Measurements from ENCODE around the gene MCOLN1. TPM values are rescaled to one million over a fixed set of nuclear protein-coding genes. Genes with fewer than 3 reads are reported as not detected.

The MCOLN1 gene
- total and polyA plus RNA-seq, 2 experiments from 2014 or later, result 7.2 to 16.1 TPM

- H3K27me3 ChIP-seq (ENCODE audit: insufficient read depth), result no peaks in the 10 kb centered on the region
- Mint-ChIP-seq H3K27me3 (ENCODE audit: insufficient read depth, low read depth, poor library complexity) (peaks cover 14% of the 10 kb centered on the region), H3K4me3 (no peak overlapping the region; the same call in 2 of the 3 replicates), H3K9me3 (peaks cover 3% of the 10 kb centered on the region; the same call in 2 of the 3 replicates), H3K36me3 (ENCODE audit: low read depth) (peaks cover 16% of the 10 kb centered on the region; the same call in 2 of the 3 replicates), H3K4me1 (peaks cover 19% of the 10 kb centered on the region), H3K27ac (no peak overlapping the region)
- no peaks in the 10 kb centered on the region for H4K20me1 ChIP-seq (replicated peaks; ENCODE audit: insufficient read depth)
- H2AFZ ChIP-seq, result no peak overlapping the region
- no peak overlapping the region for H3K4me3 ChIP-seq
- TF ChIP-seq ZNF114 (CRISPR knock-in tag; IDR thresholded peaks at IDR 0.05), result no peak
- TF ChIP-seq ZNF462 (CRISPR knock-in tag; IDR thresholded peaks at IDR 0.05), result no peak
- TF ChIP-seq REST (IDR thresholded peaks at IDR 0.05; ENCODE audit: unreplicated experiment), result no peak
- no peak for TF ChIP-seq EZH2phosphoT487 (IDR thresholded peaks at IDR 0.05; ENCODE audit: unreplicated experiment)
- no peak for TF ChIP-seq JUNB (IDR thresholded peaks at IDR 0.05; ENCODE audit: unreplicated experiment)
- TF ChIP-seq STAT1 (IDR thresholded peaks at IDR 0.05; ENCODE audit: unreplicated experiment), result no peak
- no peak for TF ChIP-seq CREB1 (CRISPR knock-in tag; IDR thresholded peaks at IDR 0.05; ENCODE audit: low read depth)
- no peak for TF ChIP-seq NANOG (IDR thresholded peaks at IDR 0.05; ENCODE audit: borderline replicate concordance)
- TF ChIP-seq, protein P1, sequence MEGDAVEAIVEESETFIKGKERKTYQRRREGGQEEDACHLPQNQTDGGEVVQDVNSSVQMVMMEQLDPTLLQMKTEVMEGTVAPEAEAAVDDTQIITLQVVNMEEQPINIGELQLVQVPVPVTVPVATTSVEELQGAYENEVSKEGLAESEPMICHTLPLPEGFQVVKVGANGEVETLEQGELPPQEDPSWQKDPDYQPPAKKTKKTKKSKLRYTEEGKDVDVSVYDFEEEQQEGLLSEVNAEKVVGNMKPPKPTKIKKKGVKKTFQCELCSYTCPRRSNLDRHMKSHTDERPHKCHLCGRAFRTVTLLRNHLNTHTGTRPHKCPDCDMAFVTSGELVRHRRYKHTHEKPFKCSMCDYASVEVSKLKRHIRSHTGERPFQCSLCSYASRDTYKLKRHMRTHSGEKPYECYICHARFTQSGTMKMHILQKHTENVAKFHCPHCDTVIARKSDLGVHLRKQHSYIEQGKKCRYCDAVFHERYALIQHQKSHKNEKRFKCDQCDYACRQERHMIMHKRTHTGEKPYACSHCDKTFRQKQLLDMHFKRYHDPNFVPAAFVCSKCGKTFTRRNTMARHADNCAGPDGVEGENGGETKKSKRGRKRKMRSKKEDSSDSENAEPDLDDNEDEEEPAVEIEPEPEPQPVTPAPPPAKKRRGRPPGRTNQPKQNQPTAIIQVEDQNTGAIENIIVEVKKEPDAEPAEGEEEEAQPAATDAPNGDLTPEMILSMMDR (conservative IDR thresholded peaks at IDR 0.05; ENCODE audit: low read depth in 2 of 2), result no peak
- no peak for TF ChIP-seq ZNF331 (CRISPR knock-in tag; IDR thresholded peaks at IDR 0.05; ENCODE audit: low read depth)
- no peak for TF ChIP-seq ETS1 (IDR thresholded peaks at IDR 0.05)
- no peak for TF ChIP-seq POLR2AphosphoS5 (IDR thresholded peaks at IDR 0.05; ENCODE audit: low read depth)
- TF ChIP-seq EZH2 (IDR thresholded peaks at IDR 0.05; ENCODE audit: low read depth, unreplicated experiment), result no peak
- no peaks in the 10 kb centered on the region; the same call in 1 of the 2 replicates for H3F3A ChIP-seq (replicated peaks; ENCODE audit: low read depth)
- no peaks in the 10 kb centered on the region for H3K9me2 ChIP-seq (ENCODE audit: insufficient read depth)
- no peaks in the 10 kb centered on the region for H3K36me3 ChIP-seq (ENCODE audit: insufficient read depth)
- peaks cover 28% of the 10 kb centered on the region for H3K4me1 ChIP-seq (ENCODE audit: insufficient read depth)
- no peak overlapping the region for H3K27ac ChIP-seq (ENCODE audit: low read depth)
- DNase-seq (ENCODE audit: low spot score) (no peak), ATAC-seq (no peak)
- no peak overlapping the region for H3K4me2 ChIP-seq
- H3K79me2 ChIP-seq (replicated peaks; ENCODE audit: insufficient read depth), result peaks cover 5% of the 10 kb centered on the region
Measured at GRCh38 chr19:7519361-7520130, 2.9 kb upstream of the MCOLN1 start.

All from GM23338 (cell line).